Vagina (tissue), 2 donors: ENCODE results near the gene CAPZA3.

Experiments
- CTCF ChIP-seq, 3 experiments: fragments of 450-650 bp in 2 of 3; fragments of 200-600 bp in 1 of 3; sonication (generic) in 1 of 3; IDR thresholded peaks; one replicate each; pipeline ENCODE4 v1.5.1; 2017 to 2019; ENCODE audit warnings: antibody characterized with exemption in 3 of 3, mild to moderate bottlenecking in 2 of 3, moderate library complexity in 2 of 3
- POLR2A ChIP-seq, 2 donors: fragments of 450-650 bp; IDR thresholded peaks; one replicate each; pipeline ENCODE4 v1.6.1; 2017; ENCODE audit warnings: antibody characterized with exemption in 2 of 2, mild to moderate bottlenecking in 2 of 2, moderate library complexity in 2 of 2
- POLR2AphosphoS5 ChIP-seq, 2 donors: sonication (generic); formaldehyde crosslinking; IDR thresholded peaks; one replicate each; pipeline ENCODE4 v1.9.0; 2017; ENCODE audit warnings: antibody characterized with exemption in 2 of 2, mild to moderate bottlenecking in 2 of 2, low read depth in 1 of 2; ENCODE audit not compliant: insufficient read depth in 1 of 2

- TF ChIP-seq CTCF (IDR thresholded peaks at IDR 0.05) (no peak), POLR2A (IDR thresholded peaks at IDR 0.05) (no peak), POLR2AphosphoS5 (IDR thresholded peaks at IDR 0.05; ENCODE audit: insufficient read depth in 1 of 2, low read depth in 1 of 2) (no peak)
Observed at GRCh38 chr12:18754124-18754707, 16.3 kb downstream of the CAPZA3 start.
